ENCODE measurements around the gene SERPINA4. TPM values are rescaled to one million over a fixed set of nuclear protein-coding genes. Genes with fewer than 3 reads are reported as not detected.
"Not testable (repeated sequence)": the region's sequence is repeated elsewhere in the genome, so short reads cannot be mapped to it uniquely, and the experiment has no call there.

Gene SERPINA4
- polyA plus RNA-seq, 12 donors, result 0.15 to 1.2 (median 0.25) TPM; not detected in 9

DNA sequence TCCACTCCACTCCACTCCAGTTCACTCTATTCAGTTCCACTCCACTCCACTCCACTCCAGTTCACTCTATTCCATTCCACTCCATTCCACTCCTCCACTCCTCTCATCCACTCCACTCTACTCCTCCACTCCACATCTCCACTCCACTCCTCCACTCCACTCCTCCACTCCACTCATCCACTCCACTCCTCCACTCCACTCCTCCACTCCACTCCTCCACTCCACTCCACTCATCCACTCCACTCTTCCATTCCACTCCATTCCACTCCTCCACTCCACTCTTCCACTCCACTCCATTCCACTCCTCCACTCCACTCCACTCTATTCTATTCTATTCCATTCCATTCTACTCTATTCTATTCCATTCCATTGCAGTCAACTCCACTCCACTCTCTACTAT lies 29.8 kb downstream of the SERPINA4 start:
- no peak for DNase-seq

DNA sequence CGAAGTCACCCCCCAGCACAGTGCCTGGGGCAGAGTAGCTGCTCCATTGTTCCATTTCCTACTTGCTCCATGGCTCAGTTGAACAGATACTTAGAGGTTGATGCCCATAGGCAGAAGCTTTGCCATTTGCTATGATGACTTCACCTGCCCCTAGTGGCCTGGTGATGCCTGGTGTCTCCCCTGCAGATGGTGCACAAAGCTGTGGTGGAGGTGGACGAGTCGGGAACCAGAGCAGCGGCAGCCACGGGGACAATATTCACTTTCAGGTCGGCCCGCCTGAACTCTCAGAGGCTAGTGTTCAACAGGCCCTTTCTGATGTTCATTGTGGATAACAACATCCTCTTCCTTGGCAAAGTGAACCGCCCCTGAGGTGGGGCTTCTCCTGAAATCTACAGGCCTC lies 30.6 kb downstream of the SERPINA4 start:
- DNase-seq, result no peak

DNA sequence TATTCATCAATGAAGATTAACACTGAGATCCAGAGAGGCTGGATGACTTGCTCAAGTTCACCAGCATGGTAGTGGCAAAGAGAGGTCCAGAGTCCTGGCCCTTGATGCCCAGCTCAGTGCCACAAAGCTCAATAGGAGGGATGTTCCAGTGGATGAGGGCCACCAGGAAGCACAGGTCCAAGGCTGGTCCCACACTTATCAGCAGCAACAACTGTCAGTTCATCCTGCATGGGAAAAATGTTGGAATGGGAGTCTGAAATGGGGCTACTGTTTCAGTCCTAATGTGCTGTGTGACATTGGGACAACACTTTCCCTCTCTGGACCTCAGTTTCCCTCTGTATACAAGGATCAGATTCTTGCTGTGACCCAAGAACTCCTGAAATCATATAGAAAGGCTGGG lies 31.2 kb downstream of the SERPINA4 start:
- no peak for DNase-seq

DNA sequence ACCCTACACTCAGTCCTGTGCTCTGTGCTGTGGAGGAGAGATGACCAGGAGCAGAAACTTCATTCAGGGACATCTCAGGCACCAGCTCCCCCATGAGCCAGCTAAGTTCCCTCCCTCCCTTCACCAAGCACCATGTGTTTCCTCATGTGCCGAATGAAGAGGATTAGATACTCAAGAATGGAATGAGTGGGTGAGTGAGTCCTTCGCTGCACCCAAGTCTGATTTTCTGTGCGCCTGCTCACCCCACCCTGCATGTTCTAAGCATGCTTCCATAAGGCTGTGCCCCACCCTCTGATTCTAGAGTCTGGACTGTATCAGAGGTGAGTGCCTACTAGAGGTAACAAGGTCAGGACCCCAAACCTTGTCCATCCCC lies 32.1 kb downstream of the SERPINA4 start:
- no peak for DNase-seq

DNA sequence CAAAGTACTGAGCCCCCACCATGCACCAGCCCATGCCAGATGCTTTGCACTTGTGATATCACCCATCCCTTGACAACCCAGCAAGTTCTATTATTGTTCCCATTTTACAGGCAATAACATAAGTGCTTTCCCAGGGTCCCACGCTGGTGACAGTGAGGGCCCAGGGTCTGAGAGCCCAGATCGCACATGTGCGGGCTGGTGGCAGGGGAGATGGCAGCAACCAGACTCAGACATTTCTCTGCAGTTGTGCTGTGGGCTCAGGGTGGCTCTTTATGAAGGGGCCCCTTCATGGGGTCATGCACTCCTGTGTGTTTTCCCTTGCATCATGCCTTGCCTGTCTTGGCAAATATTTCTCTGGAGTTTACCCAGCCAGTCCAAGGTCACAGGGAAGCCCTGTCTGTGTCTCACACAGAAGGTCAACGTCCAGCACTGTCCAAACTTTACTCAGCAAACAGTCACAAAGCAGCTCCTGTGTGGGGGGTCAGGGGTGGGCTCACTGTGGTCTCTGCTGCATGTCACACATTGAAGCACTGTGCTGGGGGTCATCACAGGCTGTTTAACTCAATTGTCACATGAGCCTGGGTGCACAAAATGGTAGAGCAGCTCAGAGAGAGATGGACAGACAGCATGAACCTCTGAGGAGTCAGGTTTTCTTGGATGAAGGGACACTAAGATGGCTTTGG lies 32.6 kb downstream of the SERPINA4 start:
- DNase-seq, result no peak

DNA sequence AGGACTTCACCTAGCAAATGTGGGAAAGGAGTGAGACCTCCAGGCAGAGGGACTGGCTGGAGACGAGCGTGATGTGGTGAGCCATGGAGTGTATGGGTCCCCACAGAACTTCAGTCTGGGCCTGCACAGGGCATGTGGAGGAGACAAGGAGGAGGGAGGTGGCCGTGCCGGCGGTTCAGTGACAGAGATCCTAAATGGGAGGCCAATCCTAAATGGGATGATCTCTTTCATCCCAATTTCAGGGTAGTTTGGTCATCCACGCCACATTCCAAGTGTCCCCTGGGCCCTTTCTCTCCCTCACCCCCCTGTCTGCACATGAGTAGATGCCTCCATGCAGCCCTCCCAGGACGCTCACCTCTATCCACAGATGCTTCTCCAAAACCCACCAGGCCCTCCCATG lies 33.2 kb downstream of the SERPINA4 start:
- DNase-seq, result no peak

DNA sequence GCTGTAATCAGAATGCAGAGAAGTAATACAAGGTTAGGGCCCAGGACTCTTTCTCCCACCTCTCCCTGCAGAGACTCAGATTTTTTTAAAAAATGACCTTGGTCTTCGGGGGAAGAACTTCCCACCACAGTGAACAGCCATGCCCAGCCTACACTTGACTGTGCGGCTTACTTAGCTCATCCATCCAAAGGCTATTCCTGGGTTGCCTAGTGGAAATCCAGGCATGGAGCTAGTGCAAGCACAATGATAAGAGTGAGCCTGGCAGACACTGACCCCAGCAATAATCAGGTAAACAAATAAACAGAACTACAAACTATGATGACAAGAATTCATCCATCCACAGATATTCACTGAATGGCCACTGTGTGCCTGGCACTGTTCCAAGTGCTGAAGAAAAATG lies 34.7 kb downstream of the SERPINA4 start:
- DNase-seq, result no peak

DNA sequence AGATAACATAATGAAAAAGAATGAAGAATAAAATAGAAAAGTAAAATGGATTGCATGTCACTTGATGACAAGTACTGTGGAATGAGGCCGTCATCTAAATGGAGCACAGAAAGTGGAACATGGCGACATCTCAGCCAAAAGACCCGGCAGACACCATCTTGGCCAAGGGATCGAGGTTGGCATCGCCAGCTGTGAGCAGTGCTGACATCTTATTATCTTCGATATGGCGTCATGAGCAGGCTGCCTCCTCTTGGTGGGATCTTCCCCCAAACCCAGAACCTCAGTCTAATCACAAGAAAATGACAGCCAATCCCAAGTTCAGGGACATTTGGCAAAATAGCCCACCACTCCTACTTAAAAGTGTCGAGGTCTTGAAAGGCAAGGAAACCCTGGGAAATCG lies 35.1 kb downstream of the SERPINA4 start:
- no peak for DNase-seq

DNA sequence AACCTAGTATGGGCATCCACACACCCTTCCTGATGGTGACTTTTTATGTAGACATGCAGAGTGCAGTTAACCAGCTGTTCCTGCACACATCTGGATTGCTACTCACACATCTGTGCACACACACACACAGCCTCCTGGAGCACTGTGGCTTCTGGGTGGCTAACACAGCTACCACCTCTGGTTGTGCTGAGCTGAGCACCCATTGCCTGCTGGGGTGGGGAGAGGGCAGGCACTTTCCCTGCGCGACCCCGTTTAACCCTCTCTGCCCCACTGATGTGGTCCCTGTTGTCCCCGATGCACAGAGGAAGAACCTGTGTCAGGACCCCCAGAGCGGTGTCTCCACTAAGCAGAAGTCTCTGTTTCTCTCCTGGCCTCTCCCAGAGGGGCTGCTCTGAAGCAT lies 36.5 kb downstream of the SERPINA4 start:
- no peak for DNase-seq

DNA sequence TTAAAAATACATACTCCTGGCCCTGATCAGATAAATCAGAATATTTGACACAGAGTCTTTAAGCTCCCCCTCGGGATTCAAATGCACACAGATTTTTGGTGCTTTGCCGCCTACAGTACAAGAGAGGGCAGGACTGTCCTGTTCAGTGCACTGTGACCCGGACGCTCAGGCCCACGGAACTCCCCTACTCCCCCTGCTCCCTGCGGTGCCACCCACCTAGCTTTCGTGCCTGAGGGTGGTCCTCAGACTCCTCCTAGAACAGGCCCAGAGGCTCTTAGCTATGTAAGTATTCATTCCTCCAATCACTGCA lies 37.2 kb downstream of the SERPINA4 start:
- no peak for DNase-seq

DNA sequence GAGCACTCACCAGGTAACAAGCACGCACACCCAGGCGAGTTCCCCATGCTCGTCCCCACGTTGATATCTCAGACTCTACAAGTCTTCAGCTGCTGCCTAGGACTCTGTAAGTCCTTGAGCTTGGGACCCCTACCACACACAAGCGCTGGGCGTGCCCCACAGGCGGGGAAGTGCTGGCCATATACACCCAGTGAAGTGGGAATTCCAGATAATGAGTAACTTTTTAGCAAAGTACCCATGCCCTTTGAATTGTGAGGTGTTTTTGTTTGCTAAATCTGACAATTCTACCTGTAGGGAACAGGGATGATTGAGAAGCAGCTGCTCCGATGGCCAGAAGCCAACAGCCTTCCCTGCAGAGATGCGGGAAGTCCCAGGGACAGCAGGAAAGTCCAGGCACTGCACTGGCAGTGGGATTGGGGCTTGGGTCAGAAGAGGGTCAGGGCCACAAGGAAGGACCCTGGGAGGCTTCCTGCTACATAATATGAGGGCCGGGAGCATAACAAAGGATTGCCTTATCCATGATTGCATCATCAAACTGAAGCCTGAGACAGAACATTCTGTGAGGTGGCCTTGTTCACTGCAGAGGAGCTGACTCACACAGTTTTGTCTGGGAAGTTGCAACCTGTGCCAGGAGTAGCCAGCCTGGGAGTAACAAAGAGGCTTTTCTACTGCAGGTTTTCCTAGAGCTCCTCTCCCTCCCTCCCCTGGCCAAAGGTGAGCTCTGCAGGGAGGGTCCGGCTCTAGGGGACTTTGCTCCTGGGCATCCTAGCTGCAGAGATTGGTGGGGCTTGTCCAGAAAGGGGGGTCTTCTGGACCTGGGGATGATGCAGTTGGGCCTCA lies 37.8 kb downstream of the SERPINA4 start:
- DNase-seq, result no peak

DNA sequence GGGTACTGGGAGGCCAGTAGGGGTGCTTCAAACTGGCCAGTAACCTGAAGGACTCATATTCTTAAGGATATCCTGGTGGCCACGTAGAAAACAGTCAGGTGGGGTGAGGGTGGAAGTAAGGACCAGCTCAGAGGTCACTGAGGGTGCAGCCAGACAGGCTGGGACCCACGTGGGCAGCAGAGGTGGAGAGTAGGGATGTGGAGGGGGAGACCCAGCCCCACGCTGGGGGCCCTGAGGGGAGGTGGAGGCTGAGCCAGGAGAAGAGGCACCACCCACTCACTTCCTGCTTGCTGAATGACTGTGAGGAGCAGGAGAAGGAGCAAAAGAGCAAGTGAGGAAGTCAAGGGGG lies 38.4 kb downstream of the SERPINA4 start:
- no peak for DNase-seq

DNA sequence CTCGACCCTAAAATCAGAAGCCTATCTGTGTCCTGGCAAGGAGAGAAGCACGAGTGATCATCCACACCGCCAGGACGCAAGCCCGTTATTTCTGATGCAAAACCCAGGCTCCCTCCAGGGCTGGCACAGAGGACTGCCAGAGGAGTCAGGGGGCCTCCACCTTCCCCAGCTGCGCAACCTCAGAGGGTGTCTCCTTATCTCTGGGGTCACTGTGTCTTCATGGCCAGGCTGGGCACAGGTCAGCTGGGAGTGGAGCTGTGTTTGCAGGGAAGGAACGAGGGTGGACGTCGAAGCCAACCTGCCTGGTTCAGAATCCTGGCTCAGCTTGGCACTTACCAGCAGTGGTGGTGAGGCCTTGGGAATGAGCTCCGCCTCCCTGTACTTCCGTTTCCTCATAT lies 38.9 kb downstream of the SERPINA4 start:
- no peak for DNase-seq

DNA sequence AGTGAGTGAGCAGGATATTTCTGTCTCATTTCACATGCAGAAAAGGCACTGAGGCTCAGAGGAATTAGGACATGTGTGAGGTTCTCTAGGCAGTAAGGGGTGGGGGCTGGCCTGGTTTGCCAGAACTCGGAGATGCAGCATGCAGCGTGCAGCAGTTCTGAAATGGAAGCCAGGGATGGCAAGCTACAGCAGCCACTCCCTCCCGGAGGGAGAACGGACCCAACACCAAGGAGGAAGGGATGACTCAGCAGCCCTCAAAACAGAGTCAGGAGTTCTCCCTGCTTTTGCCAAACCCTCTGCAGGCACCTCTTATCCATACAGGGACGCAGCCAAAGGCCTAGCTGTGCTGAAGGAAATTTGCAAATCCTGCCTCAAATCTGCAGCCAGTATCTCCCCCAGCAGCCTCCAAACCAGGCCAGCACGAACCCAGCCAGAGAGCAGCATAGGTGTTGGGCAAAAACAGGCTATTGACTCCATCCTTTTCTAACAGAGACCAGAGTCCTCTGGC lies 40.7 kb downstream of the SERPINA4 start:
- peak; percentile 63 for DNase-seq

DNA sequence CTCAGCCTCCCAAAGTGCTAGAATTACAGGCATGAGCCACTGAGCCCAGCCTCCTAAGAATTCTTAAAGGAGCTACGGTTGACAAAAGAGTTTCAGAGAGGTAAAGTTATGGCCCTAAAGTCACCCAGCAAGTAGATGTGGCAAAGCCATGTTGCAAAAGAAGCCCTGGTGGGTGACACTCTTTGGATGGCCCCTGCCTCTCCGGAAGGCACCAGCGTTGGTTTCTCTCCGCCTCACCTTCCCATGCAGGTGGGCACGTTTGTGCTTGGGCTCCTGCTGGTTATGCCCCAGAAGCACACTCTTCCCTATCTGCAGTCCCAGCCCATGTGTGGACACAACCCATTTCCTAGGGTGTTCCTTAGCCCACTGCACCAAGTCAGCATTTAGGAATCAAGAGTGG lies 41.5 kb downstream of the SERPINA4 start:
- DNase-seq, result no peak

DNA sequence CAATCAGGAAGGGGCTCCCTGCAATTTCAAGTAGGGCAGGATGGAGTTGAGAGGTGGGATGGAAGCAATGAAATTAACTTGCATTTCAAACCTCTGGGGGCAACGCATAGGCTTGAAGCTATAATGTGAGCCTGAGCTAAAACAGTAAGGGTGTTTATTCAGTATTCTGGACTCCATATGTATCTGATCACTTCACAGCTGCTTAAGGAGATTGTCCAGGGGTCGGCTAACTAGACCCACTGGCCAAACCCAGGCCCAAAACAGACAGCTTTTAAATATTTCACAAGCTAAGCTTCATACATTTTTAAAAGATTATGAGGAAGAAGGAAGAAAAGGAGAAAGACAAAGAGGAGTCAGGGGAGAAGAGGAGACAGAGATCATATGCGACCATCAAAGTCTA lies 44.1 kb downstream of the SERPINA4 start:
- no peak for DNase-seq

DNA sequence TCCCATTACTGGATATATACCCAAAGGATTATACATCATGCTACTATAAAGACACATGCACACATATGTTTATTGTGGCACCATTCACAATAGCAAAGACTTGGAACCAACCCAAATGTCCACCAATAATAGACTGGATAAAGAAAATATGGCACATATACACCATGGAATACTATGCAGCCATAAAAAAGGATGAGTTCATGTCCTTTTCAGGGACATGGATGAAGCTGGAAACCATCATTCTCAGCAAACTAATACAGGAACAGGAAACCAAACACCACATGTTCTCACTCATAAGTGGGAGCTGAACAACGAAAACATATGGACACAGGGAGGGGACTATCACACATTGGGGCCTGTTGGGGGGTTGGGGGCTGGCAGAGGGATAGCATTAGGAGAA lies 47.7 kb downstream of the SERPINA4 start:
- not testable (repeated sequence) for DNase-seq

DNA sequence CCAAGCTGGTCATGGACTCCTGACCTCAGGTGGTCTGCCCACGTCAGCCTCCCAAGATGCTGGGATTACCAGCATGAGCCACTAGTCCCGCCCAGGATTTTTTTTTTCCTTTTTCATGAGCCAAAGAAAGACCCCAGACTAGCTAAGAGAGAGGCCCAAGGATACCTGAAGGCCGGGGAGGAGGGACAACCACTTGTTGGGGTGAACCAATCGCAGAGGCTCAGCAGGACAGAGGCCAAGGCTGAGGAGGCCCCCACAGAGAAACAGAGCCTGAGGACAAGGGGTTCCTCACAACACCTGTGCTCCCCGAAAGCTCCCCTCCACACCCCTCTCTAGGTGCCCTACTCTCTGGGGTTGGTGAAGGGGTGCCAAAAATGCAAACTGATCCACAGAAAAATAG lies 49.9 kb downstream of the SERPINA4 start:
- DNase-seq, result no peak

DNA sequence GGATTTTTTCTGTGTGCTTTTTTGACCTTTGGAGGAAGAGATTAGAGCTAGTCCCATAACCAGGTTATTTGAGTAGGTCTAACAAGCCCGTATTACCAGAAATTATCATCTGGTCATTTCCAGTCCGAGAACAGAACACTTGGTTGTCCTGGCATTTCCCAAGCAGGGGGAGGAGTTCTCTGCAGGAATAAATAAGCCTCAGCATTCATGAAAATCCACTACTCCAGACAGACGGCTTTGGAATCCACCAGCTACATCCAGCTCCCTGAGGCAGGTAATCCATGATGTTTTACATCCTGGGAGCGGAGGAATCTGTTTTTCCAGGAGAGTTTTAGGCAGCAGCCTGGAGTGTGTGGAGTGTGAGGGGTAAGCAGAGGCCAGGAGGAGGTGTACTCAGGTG lies 50.9 kb downstream of the SERPINA4 start, which contains the start of gene SERPINA3:
SERPINA3 (plus strand) TSS at position 218 of the 400 bp plus-strand sequence. CDS start 2,051 bp downstream, outside the sequence.
- DNase-seq, result no peak

DNA sequence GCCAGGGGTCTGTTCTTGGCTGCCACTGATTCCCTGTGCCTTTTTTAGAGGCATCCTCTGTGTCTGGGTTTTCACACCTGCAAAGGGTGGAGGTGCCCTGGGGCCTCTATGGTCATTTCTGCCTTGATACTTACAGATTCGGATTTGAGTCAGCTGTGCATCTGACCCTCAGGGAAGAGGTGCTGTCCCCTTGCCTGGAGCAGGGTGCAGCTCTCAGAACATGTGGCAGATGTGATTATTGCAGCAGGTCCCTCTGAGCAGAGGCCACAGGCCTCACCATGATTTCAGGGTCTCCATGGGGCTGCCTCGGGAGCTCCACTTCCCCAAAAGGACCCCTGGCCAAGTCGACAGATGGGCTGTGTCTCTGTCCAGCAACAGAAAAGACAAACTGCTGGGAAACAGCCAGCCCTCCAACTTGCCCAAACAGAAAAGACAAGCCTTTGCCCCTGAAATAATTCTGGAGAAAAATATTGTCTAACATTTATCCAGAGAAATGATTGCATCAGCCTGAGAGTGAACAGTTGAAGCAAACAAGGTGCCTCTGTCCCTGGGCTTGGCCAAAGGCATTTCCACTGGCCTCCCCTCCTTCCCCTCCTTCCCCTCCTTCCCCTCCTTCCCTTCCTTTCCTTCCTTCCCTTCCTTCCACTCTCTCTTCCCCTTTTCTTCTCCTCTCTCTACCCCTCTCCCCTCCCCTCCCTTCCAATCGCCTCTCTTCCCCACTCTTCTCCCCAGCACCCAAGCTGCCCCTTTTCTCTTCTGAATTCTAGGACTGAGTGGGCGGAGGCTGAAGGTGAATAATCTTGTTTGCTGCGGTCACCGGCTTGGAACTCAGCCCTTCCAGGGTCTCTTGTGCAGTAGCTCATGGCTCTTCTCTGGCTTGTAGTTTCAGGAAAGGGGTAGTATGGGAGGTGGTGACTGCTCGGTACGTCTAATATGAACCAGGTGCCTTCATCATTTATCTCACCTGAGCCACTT lies 51.6 kb downstream of the SERPINA4 start:
- DNase-seq, result no peak

DNA sequence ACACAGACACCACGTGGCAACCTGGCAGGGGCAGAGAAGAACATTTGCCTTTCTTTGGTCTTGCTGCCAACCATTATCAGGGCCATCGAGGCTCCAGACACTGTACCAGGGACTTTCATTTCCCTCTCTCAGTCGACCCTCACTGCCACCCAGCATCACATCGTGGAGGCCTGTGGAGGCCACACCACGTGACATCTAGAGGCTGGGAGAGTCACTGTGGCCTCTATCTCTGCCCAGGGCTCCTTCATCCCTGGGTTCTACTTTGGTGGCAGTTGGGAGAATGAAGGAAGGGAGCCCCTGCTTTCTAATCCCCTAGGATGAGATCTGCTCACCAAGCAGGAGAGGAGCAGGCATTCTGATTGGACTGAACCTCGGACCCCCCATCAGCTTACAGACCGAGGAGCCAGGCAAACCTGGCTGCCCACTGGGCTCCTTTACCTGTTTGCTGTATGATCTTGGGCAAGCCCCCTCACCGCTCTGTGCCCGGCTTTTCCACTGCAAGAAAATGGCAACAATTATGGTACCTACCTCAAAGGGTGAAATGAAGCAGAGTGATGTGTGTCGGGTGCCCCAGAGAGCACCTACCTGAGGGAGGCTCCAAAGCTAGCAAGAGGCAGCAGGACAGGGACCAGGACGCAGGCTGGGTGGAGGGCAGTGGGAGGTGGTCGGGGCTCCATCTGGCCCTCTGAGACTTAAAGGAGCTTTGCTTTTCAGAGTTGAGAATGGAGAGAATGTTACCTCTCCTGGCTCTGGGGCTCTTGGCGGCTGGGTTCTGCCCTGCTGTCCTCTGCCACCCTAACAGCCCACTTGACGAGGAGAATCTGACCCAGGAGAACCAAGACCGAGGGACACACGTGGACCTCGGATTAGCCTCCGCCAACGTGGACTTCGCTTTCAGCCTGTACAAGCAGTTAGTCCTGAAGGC lies 52.7 kb downstream of the SERPINA4 start:
- no peak for DNase-seq
